Hematopoietic multipotent progenitor cell treated with erythropoietin and hydrocortisone succinate and interleukin-3 and kit ligand, for 17 days (in vitro differentiated cells): ENCODE measurements around the gene PCED1B.
"Not testable (repeated sequence)": the region's sequence is repeated elsewhere in the genome, so short reads cannot be mapped to it uniquely, and the experiment has no call there.

ENCODE experiments used
- DNase-seq: peaks from one replicate; pipeline ENCODE4 v3.0.0-alpha.2; 2015; ENCODE audit warnings: low spot score

Gene PCED1B, protein sequence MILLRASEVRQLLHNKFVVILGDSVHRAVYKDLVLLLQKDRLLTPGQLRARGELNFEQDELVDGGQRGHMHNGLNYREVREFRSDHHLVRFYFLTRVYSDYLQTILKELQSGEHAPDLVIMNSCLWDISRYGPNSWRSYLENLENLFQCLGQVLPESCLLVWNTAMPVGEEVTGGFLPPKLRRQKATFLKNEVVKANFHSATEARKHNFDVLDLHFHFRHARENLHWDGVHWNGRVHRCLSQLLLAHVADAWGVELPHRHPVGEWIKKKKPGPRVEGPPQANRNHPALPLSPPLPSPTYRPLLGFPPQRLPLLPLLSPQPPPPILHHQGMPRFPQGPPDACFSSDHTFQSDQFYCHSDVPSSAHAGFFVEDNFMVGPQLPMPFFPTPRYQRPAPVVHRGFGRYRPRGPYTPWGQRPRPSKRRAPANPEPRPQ

DNA sequence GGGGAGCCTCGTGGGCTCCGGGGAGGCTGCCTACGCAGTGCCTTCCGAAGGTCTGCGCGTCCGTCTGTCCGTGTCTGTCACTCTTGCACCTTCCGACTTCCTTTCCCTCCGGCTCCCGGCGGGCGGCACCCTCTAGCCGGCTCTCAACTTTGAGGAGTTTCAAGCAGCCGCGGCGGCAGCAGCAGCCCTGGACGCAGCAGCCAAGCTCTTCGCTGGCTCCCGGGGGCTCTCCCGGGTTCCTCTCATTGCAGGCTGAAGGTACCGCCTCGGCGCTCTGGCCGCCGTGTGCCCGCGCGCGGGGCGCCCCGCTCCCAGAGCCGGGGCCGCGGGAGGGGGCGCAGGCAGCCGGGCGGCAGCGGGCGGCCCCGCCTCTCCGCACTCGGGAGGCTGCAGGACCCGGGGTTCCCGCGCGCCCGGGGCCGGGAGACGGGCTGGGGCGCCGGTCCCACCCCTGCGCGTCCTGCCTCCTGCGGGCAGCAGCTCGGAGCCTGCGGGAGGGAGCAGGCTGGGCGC lies at the start of gene PCED1B, which contains the start of gene AMIGO2:
Gene PCED1B (plus strand): TSS at position 154 of the 513 bp plus-strand sequence. CDS start 155,443 bp downstream, outside the sequence.
Gene AMIGO2 (minus strand): TSS at position 492 of the 513 bp plus-strand sequence. CDS start 957 bp downstream, outside the sequence.
- peak; percentile 54 for DNase-seq

DNA sequence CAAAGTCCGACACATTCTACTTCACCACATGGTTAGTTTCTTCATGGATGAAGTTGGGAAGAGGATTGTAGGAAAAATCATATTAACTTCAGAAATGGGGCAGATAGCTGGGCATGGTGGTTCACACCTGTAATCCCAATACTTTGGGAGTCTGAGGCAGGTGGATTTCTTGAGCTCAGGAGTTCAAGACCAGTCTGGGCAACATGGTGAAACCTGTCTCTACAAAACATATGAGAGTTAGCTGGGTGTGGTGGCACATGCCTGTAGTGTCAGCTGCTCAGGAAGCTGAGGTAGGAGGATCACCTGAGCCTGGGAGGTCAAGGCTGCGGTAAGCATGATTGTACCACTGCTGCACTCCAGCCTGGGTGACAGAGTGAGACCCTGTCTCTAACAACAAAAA lies 49.5 kb upstream of the PCED1B start:
- no peak for DNase-seq

DNA sequence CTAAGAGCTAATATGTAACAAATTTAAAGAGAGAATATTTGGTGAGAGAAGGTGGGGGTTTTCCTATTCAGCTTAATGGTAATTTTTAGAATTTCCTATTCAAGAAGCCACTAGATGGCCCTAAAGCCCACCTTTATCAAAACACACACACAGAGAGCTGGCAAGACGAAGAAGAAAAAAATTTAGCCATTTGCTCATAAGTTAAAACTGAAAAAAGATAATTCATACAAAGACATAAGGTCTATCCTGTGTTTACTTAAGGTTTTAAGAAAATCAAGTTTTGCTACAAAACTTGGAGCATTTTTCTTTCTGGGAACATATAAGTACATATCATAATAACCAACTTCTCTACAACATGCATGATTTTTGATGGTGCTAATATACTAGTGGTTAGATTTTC lies 46.8 kb upstream of the PCED1B start:
- peak; percentile 53 for DNase-seq

GRCh38 chr12:47033081-47033480 lies 46.3 kb upstream of the PCED1B start:
- DNase-seq, result no peak

- no peak for DNase-seq
Measured at GRCh38 chr12:47033789-47034555, 45.4 kb upstream of the PCED1B start.

- DNase-seq, result no peak
Measured at GRCh38 chr12:47034661-47035060, 44.8 kb upstream of the PCED1B start.

DNA sequence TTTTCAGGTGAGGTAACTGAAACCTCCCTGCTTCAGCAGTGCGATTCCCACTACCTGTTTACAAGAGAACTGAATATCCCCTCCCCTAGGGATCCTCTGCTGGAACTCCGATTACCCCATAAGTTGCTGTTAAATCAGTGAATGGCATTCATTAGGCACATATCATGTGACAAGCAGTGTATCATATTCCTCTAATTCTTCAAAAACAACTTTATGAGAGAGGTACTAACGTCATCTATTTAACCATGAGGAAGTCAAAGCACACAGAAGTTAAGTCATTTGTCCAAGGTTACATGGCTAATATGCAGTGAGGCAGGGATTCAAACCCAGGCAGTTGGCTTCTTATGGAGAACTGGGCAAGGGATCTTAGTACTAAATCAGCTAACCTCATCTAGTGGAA lies 43.9 kb upstream of the PCED1B start:
- no peak for DNase-seq

GRCh38 chr12:47038270-47038748 lies 41.1 kb upstream of the PCED1B start:
- DNase-seq, result no peak

- DNase-seq, result no peak
Measured at GRCh38 chr12:47039079-47039478, 40.3 kb upstream of the PCED1B start.

- no peak for DNase-seq
Measured at GRCh38 chr12:47039756-47040155, 39.7 kb upstream of the PCED1B start.

- DNase-seq, result no peak
Measured at GRCh38 chr12:47041327-47041726, 38.1 kb upstream of the PCED1B start.

DNA sequence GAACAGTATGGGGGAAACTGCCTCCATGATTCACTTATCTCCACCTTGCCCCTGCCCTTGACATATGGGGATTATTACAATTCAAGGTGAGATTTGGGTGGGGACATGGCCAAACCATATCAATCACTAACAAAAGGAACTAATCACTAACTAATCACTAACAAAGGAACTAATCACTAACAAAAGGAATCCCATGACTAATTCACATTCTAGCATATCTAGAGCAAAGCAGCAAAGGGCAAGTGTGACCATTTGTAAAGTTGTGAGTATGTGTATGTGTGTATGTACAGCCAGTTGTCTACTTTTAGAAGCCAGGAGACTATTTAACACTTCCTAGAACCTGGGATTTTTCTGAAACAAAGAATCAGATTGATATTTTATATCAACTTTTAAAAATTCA lies 30.9 kb upstream of the PCED1B start:
- DNase-seq, result no peak

DNA sequence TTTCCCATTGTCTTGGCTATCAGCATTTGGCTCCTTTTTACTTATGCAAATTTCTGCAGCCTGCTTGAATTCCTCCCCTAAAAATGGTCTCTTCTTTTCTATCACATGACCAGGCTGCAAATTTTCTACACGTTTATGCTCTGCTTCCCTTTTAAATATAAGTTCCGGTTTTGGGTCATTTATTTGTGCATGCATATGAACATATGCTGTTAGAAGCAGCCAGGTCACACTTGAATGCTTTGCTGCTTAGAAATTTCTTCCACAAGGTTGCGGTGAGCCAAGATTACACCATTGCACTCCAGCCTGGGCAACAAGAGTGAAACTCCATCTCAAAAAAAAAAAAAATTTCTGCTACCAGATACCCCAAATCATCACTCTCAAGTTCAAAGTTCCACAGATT lies 28.1 kb upstream of the PCED1B start:
- DNase-seq, result not testable (repeated sequence)

DNA sequence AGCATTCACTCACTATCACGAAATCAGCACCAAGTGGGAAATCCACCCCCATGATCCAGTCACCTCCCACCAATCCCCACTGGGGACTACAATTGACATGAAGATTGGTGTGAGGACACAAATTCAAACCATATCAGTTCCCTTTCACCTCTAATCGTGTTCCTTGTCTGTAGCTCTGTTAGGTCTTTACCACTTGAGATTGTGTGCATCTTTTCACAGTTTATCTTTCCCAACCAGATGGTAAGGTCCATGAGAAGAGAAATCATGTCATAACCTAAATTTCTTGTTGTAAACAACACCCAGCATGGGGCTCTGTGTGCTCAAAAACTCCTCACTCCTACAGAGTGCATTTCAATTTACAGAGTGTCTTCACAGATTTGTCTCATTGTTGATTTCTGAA lies 27.1 kb upstream of the PCED1B start:
- no peak for DNase-seq

DNA sequence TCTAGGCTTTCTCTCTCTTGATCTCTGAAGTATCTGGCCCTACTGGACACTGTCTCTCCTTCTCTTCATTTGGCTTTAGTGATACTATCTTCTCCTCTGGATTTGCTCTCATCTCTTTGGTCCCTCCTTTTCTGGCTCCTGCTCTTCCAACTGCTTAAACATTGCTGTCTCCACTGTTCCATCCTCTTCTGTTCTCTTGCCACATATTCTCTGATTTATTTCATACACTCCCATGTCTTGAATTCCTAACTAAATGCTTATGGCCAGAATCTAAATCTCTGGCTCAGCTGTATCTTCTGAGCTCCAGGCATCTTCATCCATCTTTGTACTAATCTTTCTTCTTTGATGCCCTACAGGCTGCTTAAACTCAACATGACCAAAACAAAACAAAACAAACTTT lies 25.5 kb upstream of the PCED1B start:
- DNase-seq, result no peak

- DNase-seq, result no peak
Measured at GRCh38 chr12:47054659-47055058, 24.8 kb upstream of the PCED1B start.

DNA sequence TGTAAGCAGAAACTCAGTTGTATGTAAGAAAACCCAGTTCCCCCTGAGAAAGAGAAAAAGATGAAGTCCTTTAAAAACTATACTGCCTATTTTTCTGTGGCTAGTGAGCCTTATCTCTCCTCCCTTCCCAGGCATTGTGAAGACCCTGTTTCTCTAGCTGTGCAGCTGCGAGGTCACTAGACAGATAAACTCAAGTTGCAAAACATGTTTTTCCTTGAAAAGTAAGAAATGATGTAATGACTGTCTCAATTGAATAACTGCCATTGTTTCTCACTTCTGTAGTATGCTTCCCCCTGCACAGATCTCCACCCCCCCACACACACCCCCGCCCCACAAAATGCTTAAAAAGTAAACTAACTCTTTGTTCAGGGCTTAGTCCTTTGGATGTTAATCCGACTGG lies 23.6 kb upstream of the PCED1B start:
- not testable (repeated sequence) for DNase-seq

GRCh38 chr12:47056944-47057343 lies 22.5 kb upstream of the PCED1B start:
- not testable (repeated sequence) for DNase-seq

GRCh38 chr12:47058640-47059039 lies 20.8 kb upstream of the PCED1B start:
- DNase-seq, result not testable (repeated sequence)

GRCh38 chr12:47065546-47065945 lies 13.9 kb upstream of the PCED1B start:
- DNase-seq, result no peak

- no peak for DNase-seq
Measured at GRCh38 chr12:47066278-47067025, 13.0 kb upstream of the PCED1B start.

- DNase-seq, result no peak
Measured at GRCh38 chr12:47067176-47067575, 12.2 kb upstream of the PCED1B start.
